Measurements from ENCODE around the gene CCDC184.
"Not testable (repeated sequence)": the region's sequence is repeated elsewhere in the genome, so short reads cannot be mapped to it uniquely, and the experiment has no call there.

CCDC184 gene

GRCh38 chr12:48203192-48203591, 19.7 kb downstream of the CCDC184 start, which contains the start of gene OR10AD1:
Gene OR10AD1, minus strand, starts transcription at chr12:48203292. Its CDS starts 0 bp downstream, at chr12:48203292.
- H3K27ac ChIP-seq (ENCODE audit: low read length) = no peak within 1 kb of the TSS
- no peaks in the 10 kb centered on the region for H3K9me3 ChIP-seq (ENCODE audit: insufficient read depth, low read length, severe bottlenecking)
- H3K36me3 ChIP-seq (ENCODE audit: insufficient read depth, low read length) = no peaks in the 10 kb centered on the region
- peaks cover 10% of the 10 kb centered on the region for H3K27me3 ChIP-seq (ENCODE audit: insufficient read depth, low read length, poor library complexity)
- DNase-seq (no peak), ATAC-seq (ENCODE audit: insufficient read depth, low read depth) (no peak)
- no peak within 1 kb of the TSS for H3K9ac ChIP-seq (ENCODE audit: low read depth, low read length)
- H3K79me2 ChIP-seq (ENCODE audit: insufficient read depth, low read length) = no peaks in the 10 kb centered on the region
- H4K20me1 ChIP-seq (ENCODE audit: insufficient read depth, low read length) = no peaks in the 10 kb centered on the region
- TF ChIP-seq EZH2 (IDR thresholded peaks at IDR 0.05; ENCODE audit: borderline replicate concordance, low read depth, low read length, severe bottlenecking) = no peak
- TF ChIP-seq CTCF (IDR thresholded peaks at IDR 0.05; ENCODE audit: borderline replicate concordance, extremely low read depth, low read length, poor library complexity, severe bottlenecking) = no peak
- H3K4me1 ChIP-seq (ENCODE audit: insufficient read depth, low read length) = no peaks in the 10 kb centered on the region
- H3K4me2 ChIP-seq (ENCODE audit: insufficient read depth, low read length) = no peak within 1 kb of the TSS
- H3K4me3 ChIP-seq (ENCODE audit: low read depth in 1 of 2, low read length in 2 of 2) = no peak within 1 kb of the TSS
- H2AFZ ChIP-seq (ENCODE audit: low read depth, low read length) = no peak within 1 kb of the TSS; the same call in 1 of the 2 replicates

GRCh38 chr12:48209495-48209894, 26.1 kb downstream of the CCDC184 start:
- H3K27me3 ChIP-seq (ENCODE audit: insufficient read depth, low read length, poor library complexity) = peaks cover 20% of the 10 kb centered on the region
- H3K36me3 ChIP-seq (ENCODE audit: insufficient read depth, low read length); H3K9me3 ChIP-seq (ENCODE audit: insufficient read depth, low read length, severe bottlenecking); H4K20me1 ChIP-seq (ENCODE audit: insufficient read depth, low read length); H3K4me3 ChIP-seq (ENCODE audit: low read depth in 1 of 2, low read length in 2 of 2); H3K79me2 ChIP-seq (ENCODE audit: insufficient read depth, low read length); H3K9ac ChIP-seq (ENCODE audit: low read depth, low read length); ATAC-seq (ENCODE audit: insufficient read depth, low read depth); H2AFZ ChIP-seq (ENCODE audit: low read depth, low read length); H3K4me2 ChIP-seq (ENCODE audit: insufficient read depth, low read length); H3K4me1 ChIP-seq (ENCODE audit: insufficient read depth, low read length); H3K27ac ChIP-seq (ENCODE audit: low read length); DNase-seq: not testable (repeated sequence)

GRCh38 chr12:48216785-48217184, 33.3 kb downstream of the CCDC184 start:
- H3K4me3 ChIP-seq (ENCODE audit: low read depth in 1 of 2, low read length in 2 of 2) = no peak overlapping the region
- H3K27ac ChIP-seq (ENCODE audit: low read length) = no peak overlapping the region
- H3K4me1 ChIP-seq (ENCODE audit: insufficient read depth, low read length) = no peaks in the 10 kb centered on the region
- H3K79me2 ChIP-seq (ENCODE audit: insufficient read depth, low read length) = no peaks in the 10 kb centered on the region
- no peaks in the 10 kb centered on the region for H3K9me3 ChIP-seq (ENCODE audit: insufficient read depth, low read length, severe bottlenecking)
- no peak for DNase-seq
- H2AFZ ChIP-seq (ENCODE audit: low read depth, low read length) = no peak overlapping the region
- no peaks in the 10 kb centered on the region for H4K20me1 ChIP-seq (ENCODE audit: insufficient read depth, low read length)
- no peak overlapping the region for H3K9ac ChIP-seq (ENCODE audit: low read depth, low read length)
- no peak for ATAC-seq (ENCODE audit: insufficient read depth, low read depth)
- no peak overlapping the region for H3K4me2 ChIP-seq (ENCODE audit: insufficient read depth, low read length)
- no peaks in the 10 kb centered on the region for H3K36me3 ChIP-seq (ENCODE audit: insufficient read depth, low read length)
- TF ChIP-seq CTCF (IDR thresholded peaks at IDR 0.05; ENCODE audit: borderline replicate concordance, extremely low read depth, low read length, poor library complexity, severe bottlenecking) (no peak), EZH2 (IDR thresholded peaks at IDR 0.05; ENCODE audit: borderline replicate concordance, low read depth, low read length, severe bottlenecking) (no peak)
- peaks cover 27% of the 10 kb centered on the region for H3K27me3 ChIP-seq (ENCODE audit: insufficient read depth, low read length, poor library complexity)

- DNase-seq = no peak
- peaks cover 9% of the 10 kb centered on the region for H3K27me3 ChIP-seq (ENCODE audit: insufficient read depth, low read length, poor library complexity)
- no peaks in the 10 kb centered on the region for H3K4me1 ChIP-seq (ENCODE audit: insufficient read depth, low read length)
- no peak overlapping the region for H3K27ac ChIP-seq (ENCODE audit: low read length)
- no peak for TF ChIP-seq EZH2 (IDR thresholded peaks at IDR 0.05; ENCODE audit: borderline replicate concordance, low read depth, low read length, severe bottlenecking)
- TF ChIP-seq CTCF (IDR thresholded peaks at IDR 0.05; ENCODE audit: borderline replicate concordance, extremely low read depth, low read length, poor library complexity, severe bottlenecking) = no peak
- H3K9ac ChIP-seq (ENCODE audit: low read depth, low read length) = no peak overlapping the region
- no peak for ATAC-seq (ENCODE audit: insufficient read depth, low read depth)
- H2AFZ ChIP-seq (ENCODE audit: low read depth, low read length) = no peak overlapping the region
- no peak overlapping the region for H3K4me3 ChIP-seq (ENCODE audit: low read depth in 1 of 2, low read length in 2 of 2)
- no peaks in the 10 kb centered on the region for H3K36me3 ChIP-seq (ENCODE audit: insufficient read depth, low read length)
- no peak overlapping the region for H3K4me2 ChIP-seq (ENCODE audit: insufficient read depth, low read length)
- H4K20me1 ChIP-seq (ENCODE audit: insufficient read depth, low read length) = no peaks in the 10 kb centered on the region
- no peaks in the 10 kb centered on the region for H3K79me2 ChIP-seq (ENCODE audit: insufficient read depth, low read length)
- H3K9me3 ChIP-seq (ENCODE audit: insufficient read depth, low read length, severe bottlenecking) = no peaks in the 10 kb centered on the region
These were observed 36.2 kb downstream of the CCDC184 start for GRCh38 chr12:48219631-48220030.
